ENCODE data around the gene ERI3. TPM values are rescaled to one million over a fixed set of nuclear protein-coding genes. Genes with fewer than 3 reads are reported as not detected.
"Not testable (repeated sequence)": the region's sequence is repeated elsewhere in the genome, so short reads cannot be mapped to it uniquely, and the experiment has no call there.

Gene ERI3
- polyA plus RNA-seq, 1 donor, result 45.7 TPM

DNA sequence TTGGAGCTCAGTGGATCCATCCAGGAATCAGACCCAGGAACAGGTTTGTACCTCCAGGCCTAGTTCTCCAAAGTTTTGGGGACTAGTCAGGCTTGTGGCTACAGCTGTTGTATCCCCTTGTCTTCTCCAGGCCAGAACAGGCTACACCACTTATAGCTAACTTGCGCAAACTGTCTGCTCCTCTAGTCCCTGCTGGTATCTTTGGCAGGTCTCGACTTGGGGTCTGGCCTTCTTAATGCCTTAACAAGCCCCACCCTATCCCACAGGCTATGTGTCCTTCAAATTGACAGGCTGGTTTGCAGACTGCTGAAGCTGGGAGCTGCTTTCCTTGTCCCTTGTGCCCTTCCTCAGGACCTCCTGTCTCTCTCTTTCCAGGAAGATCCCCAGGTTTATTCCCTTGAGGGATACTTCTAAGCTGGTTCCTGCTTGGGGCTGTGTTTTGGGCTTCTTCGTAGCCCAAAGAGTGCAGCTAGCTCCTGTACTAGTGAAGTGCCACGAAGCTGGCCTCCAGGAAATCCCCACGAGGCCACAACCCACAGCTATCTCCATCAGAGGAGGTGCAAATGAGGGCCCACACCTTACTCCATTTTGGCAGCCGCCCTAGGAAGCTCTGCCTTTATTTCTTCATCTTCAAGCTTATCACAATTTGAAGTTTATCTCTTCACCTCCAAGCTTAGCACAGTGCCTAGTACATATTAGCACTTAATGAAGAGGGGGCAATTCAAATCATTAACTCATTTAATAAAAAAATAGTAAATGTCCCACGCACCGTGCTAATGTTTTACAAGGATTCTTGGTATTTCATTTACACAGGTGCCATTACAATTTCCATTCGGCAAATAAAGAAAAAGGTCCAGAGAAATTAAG, 142.5 kb downstream of the ERI3 start:
- DNase-seq (ENCODE audit: low read depth), result no peak

DNA sequence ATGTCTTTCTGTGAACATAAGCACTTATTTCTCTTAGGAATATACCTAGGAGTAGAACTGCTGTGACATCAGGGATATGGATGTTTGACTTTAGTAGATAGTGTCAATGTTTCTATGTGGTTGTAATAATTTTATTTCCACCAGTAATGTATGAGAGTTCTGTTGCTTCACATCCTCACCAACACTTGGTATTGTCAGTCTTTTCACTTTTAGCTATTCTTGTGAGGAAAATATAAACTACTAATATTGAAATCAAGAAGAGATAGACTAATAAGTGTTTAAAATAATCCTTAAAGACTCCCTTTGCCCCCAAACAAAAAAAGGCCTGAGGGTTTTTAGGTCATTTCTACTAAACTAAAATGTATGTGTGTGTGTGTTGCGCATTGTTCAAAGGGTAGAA, 144.5 kb downstream of the ERI3 start:
- DNase-seq (ENCODE audit: low read depth), result no peak

DNA sequence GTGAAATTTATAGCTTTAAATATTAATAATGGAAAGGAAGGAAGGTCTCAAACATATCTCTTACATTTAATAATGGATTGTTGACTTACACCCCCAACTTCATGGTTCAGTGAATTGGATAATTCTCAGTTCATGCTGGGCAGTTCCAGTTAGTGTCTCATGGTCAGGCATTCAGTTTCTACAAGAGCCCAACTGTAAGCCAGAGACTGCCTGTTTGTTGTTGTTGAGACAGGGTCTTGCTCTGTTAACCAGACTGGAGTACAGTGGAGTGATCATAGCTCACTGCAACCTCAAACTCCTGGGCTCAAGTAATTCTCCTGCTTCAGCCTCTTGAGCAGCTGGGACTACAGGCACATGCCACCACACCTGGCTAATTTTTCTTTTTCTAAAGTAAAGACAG, 146.8 kb downstream of the ERI3 start:
- no peak for DNase-seq (ENCODE audit: low read depth)

DNA sequence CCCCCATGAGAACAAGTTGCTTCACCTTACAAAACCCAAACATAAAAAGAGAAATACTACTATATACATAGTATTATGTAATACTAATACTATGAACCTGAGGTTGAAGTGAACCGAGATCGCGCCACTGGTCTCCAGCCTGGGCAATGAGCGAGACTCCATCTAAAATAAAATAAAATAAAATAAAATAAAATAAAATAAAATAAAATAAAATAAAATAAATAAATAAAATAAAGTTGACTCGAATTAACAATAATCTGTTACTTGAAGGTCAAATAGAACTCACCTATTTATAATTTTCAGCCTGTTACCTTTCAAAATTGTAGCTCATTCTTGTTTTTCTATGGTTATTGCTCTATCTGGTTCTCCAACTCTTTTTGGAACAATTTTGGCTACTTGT, 148.5 kb downstream of the ERI3 start:
- DNase-seq (ENCODE audit: low read depth), result not testable (repeated sequence)

DNA sequence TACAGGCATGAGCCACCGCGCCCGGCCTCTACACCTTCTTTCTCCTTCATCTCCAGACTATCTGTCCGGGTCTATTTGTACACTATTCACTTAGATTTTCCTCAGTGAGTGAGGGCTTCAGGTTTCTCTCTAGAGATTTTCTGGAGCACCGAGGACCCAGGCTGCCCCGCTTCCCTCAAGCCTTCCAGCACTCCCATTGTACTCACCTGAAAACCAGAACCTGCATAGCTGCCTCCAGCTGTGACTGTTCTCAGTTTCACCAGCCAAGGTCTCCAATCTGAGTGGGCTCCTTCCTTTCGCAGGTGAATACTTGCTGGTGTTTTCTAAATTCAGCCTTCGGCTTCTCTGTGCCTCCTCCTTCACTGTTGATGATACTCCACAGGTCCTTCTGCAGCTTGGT, 154.7 kb downstream of the ERI3 start:
- no peak for DNase-seq (ENCODE audit: low read depth)

DNA sequence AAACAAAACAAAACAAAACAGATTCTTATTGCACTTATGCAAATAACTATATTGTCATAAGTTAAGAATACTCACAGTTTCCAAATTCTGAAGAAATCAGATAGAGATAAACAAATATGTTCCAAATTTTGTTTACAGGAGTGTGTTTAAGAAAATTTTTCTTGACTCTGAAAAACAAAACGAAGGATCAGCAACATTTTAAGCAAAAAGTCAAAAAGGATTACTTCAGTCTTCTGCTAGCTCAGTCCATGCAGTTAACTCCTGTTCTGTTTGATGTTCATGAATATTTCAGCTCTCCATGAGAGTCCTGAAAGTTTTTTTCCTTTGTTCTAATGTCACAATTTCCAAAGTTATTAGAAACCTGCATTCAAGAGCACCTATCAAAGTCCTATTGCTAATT, 180.4 kb downstream of the ERI3 start:
- DNase-seq (ENCODE audit: low read depth), result no peak

Other genes starting within 250 kb of the ERI3 start
- gene KLF17, start 236.4 kb downstream of the ERI3 start, polyA plus RNA-seq (ENCODE audit: insufficient read length), result 0.13 TPM
- gene KLF18, start 213.6 kb downstream of the ERI3 start, polyA plus RNA-seq (ENCODE audit: insufficient read length), result not detected
- gene DMAP1, start 141.8 kb downstream of the ERI3 start, polyA plus RNA-seq (ENCODE audit: insufficient read length), result 42.1 TPM
- 58.9 TPM for gene RNF220, start 50.0 kb upstream of the ERI3 start, polyA plus RNA-seq (ENCODE audit: insufficient read length)

All from forelimb muscle (tissue), 1 donor.